ENCODE measurements around the gene TMEM204.

TMEM204 gene

GRCh38 chr16:1505073-1505844, 28.2 kb upstream of the TMEM204 start:
- in situ Hi-C loops (cut with MboI; ENCODE audit: low sequenced_read_pairs, unreplicated experiment), result no loop called here
- no peak for DNase-seq (ENCODE audit: low spot score)
- no peak for TF ChIP-seq CTCF (IDR thresholded peaks at IDR 0.05; ENCODE audit: borderline replicate concordance, control extremely low read depth, extremely low read depth, insufficient read depth, missing control alignments)

- in situ Hi-C loops (cut with MboI; ENCODE audit: low sequenced_read_pairs, unreplicated experiment), result no loop called here
- no peak for TF ChIP-seq CTCF (IDR thresholded peaks at IDR 0.05; ENCODE audit: borderline replicate concordance, control extremely low read depth, extremely low read depth, insufficient read depth, missing control alignments)
- no peak for DNase-seq (ENCODE audit: low spot score)
Measured at GRCh38 chr16:1505912-1506311, 27.6 kb upstream of the TMEM204 start.

GRCh38 chr16:1506494-1507213, 26.8 kb upstream of the TMEM204 start:
- DNase-seq (ENCODE audit: low spot score), result no peak
- in situ Hi-C loops (cut with MboI; ENCODE audit: low sequenced_read_pairs, unreplicated experiment), result no loop called here
- no peak for TF ChIP-seq CTCF (IDR thresholded peaks at IDR 0.05; ENCODE audit: borderline replicate concordance, control extremely low read depth, extremely low read depth, insufficient read depth, missing control alignments)

GRCh38 chr16:1508494-1509187, 24.8 kb upstream of the TMEM204 start:
- DNase-seq (ENCODE audit: low spot score), result no peak
- no peak for TF ChIP-seq CTCF (IDR thresholded peaks at IDR 0.05; ENCODE audit: borderline replicate concordance, control extremely low read depth, extremely low read depth, insufficient read depth, missing control alignments)
- in situ Hi-C loops (cut with MboI; ENCODE audit: low sequenced_read_pairs, unreplicated experiment), result no loop called here

- in situ Hi-C loops (cut with MboI; ENCODE audit: low sequenced_read_pairs, unreplicated experiment), result no loop called here
- DNase-seq (ENCODE audit: low spot score), result no peak
- no peak for TF ChIP-seq CTCF (IDR thresholded peaks at IDR 0.05; ENCODE audit: borderline replicate concordance, control extremely low read depth, extremely low read depth, insufficient read depth, missing control alignments)
Measured at GRCh38 chr16:1509307-1510221, 23.9 kb upstream of the TMEM204 start.

- in situ Hi-C loops (cut with MboI; ENCODE audit: low sequenced_read_pairs, unreplicated experiment), result no loop called here
- no peak for DNase-seq (ENCODE audit: low spot score)
- TF ChIP-seq CTCF (IDR thresholded peaks at IDR 0.05; ENCODE audit: borderline replicate concordance, control extremely low read depth, extremely low read depth, insufficient read depth, missing control alignments), result no peak
Measured at GRCh38 chr16:1510272-1510671, 23.2 kb upstream of the TMEM204 start.
